Transverse colon (tissue), 4 donors: ENCODE results near the gene FEM1A. TPM values are rescaled to one million over a fixed set of nuclear protein-coding genes. Genes with fewer than 3 reads are reported as not detected.

Experiments
- DNase-seq: peaks from one replicate; pipeline ENCODE4 v3.0.0-alpha.2; 2019
- H3K27ac ChIP-seq, 4 donors: fragments of 200-600 bp; sonication (generic); 2 replicates each; pipeline ENCODE4 v1.5.1; 2016 to 2018; ENCODE audit warnings: inconsistent platforms in 4 of 4
- H3K27me3 ChIP-seq: fragments of 200-600 bp; sonication (generic); 2 replicates; pipeline ENCODE4 v1.5.1; 2017; ENCODE audit warnings: inconsistent platforms
- H3K36me3 ChIP-seq, 4 donors: fragments of 200-600 bp; sonication (generic); 2 replicates each; pipeline ENCODE4 v1.5.1; 2017 to 2019; ENCODE audit warnings: inconsistent platforms in 4 of 4
- H3K4me1 ChIP-seq, 4 donors: fragments of 200-600 bp; sonication (generic); 2 replicates each; pipeline ENCODE4 v1.5.1; 2017 to 2020; ENCODE audit warnings: inconsistent platforms in 4 of 4
- H3K4me3 ChIP-seq, 4 donors: fragments of 200-600 bp; sonication (generic); 1 replicate in 1 of 4; 2 replicates in 3 of 4; pipeline versions ENCODE4 v1.5.1 to v1.6.1; 2017 to 2019; ENCODE audit warnings: inconsistent platforms in 4 of 4
- H3K9me3 ChIP-seq, 2 donors: fragments of 200-600 bp; sonication (generic); 2 replicates each; pipeline ENCODE4 v1.5.1; 2017 to 2019; ENCODE audit warnings: inconsistent platforms in 2 of 2
- EP300 ChIP-seq: sonication (generic); formaldehyde crosslinking; IDR thresholded peaks from one replicate; pipeline ENCODE4 v1.6.1; 2017; ENCODE audit warnings: antibody characterized with exemption, low read depth
- POLR2A ChIP-seq: fragments of 450-650 bp; IDR thresholded peaks from one replicate; pipeline ENCODE4 v1.6.1; 2016; ENCODE audit warnings: antibody characterized with exemption, mild to moderate bottlenecking, moderate library complexity
- POLR2AphosphoS5 ChIP-seq, 3 donors: sonication (generic); formaldehyde crosslinking; IDR thresholded peaks; one replicate each; pipeline ENCODE4 v1.6.1; 2016; ENCODE audit warnings: antibody characterized with exemption in 3 of 3
- WGBS, 2 donors: methylation state at CpG; one replicate each; pipeline ENCODE4 v1.1.5; 2018; ENCODE audit warnings: low coverage in 1 of 2; 5-methylcytosine and 5-hydroxymethylcytosine counted together
- in situ Hi-C, 4 donors: fragments of 200-750 bp; cut with MboI; loops; one replicate each; pipeline versions ENCODE4 v1.15.0 to v1.15.1; 2017; ENCODE audit warnings: low sequenced_read_pairs in 3 of 4, low pct_ligation_motif_present in 1 of 4, low pct_unique_long_range_greater_than_20kb in 1 of 4
- intact Hi-C: fragments of 100-400 bp; cut with DNase I; formaldehyde crosslinking; loops from one replicate; pipeline ENCODE4 v1.15.1; 2023; ENCODE audit warnings: low total_unique reads
- total RNA-seq, 4 donors: library from RNA; depleted of rRNA; stranded (reverse); fragments of >200 nt; gene quantifications; one replicate each; pipeline ENCODE4 v1.1.0, GENCODE V29; 2016
- TF ChIP-seq, protein P1 (sequence below), 5 experiments: fragments of 200-600 bp in 3 of 5; fragments of 450-650 bp in 2 of 5; sonication (generic) in 3 of 5; IDR thresholded peaks; 1 replicate in 2 of 5; 2 replicates in 3 of 5; pipeline ENCODE4 v1.5.1; 2016 to 2017; ENCODE audit warnings: antibody characterized with exemption in 5 of 5, inconsistent platforms in 3 of 5, mild to moderate bottlenecking in 2 of 5, moderate library complexity in 1 of 5

Gene FEM1A
- total RNA-seq, 4 donors from 2014 or later = 13.3 to 63.5 (median 15.5) TPM

DNA sequence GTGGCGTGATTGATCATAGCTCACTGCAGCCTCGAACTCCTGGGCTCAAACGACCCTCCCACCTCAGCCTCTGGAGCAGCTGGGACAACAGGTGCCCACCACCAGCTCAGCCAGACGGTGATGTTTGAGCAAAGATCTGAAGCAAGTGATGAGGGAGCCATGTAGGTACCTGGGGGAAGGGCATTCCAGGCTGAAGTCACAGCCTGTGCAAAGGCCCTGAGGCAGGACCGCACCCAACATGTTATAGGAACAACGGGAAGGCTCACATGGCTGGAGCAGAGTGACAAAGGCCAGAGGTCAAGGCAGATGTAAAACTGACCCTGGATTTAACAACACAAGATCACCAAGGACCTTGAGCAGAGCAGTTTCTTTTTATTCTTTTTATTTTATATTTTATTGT, 14.8 kb downstream of the FEM1A start:
- 85% methylated on average over 5 of the region's 6 CpGs; no CpG with 5 or more reads in 1 of the 2 donors for WGBS, 2 donors
- Histone ChIP-seq H3K4me3 (no peak overlapping the region), H3K9me3 (no peaks in the 10 kb centered on the region), H3K36me3 (no peaks in the 10 kb centered on the region), H3K27me3 (no peaks in the 10 kb centered on the region), H3K4me1 (peaks cover 0 to 5% (median 2%) of the 10 kb centered on the region in 4 donors), H3K27ac (peak overlapping the region in 1 of 4 donors; percentile 39)
- TF ChIP-seq, protein P1, sequence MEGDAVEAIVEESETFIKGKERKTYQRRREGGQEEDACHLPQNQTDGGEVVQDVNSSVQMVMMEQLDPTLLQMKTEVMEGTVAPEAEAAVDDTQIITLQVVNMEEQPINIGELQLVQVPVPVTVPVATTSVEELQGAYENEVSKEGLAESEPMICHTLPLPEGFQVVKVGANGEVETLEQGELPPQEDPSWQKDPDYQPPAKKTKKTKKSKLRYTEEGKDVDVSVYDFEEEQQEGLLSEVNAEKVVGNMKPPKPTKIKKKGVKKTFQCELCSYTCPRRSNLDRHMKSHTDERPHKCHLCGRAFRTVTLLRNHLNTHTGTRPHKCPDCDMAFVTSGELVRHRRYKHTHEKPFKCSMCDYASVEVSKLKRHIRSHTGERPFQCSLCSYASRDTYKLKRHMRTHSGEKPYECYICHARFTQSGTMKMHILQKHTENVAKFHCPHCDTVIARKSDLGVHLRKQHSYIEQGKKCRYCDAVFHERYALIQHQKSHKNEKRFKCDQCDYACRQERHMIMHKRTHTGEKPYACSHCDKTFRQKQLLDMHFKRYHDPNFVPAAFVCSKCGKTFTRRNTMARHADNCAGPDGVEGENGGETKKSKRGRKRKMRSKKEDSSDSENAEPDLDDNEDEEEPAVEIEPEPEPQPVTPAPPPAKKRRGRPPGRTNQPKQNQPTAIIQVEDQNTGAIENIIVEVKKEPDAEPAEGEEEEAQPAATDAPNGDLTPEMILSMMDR (IDR thresholded peaks at IDR 0.05) = no peak
- TF ChIP-seq POLR2A = no peak
- no peak for TF ChIP-seq POLR2AphosphoS5 (IDR thresholded peaks at IDR 0.05)
- TF ChIP-seq EP300 = no peak
- in situ Hi-C loops = loop anchor here in 2 of 4 donors (5.0 to 25.0 kb wide), 2 partner anchors 41 to 106 kb away; partner anchors contain the start of genes ARRDC5 (in 1 of the 2) and UHRF1 (in 1 of the 2)
- no peak for DNase-seq
- intact Hi-C loops = no loop called here

DNA sequence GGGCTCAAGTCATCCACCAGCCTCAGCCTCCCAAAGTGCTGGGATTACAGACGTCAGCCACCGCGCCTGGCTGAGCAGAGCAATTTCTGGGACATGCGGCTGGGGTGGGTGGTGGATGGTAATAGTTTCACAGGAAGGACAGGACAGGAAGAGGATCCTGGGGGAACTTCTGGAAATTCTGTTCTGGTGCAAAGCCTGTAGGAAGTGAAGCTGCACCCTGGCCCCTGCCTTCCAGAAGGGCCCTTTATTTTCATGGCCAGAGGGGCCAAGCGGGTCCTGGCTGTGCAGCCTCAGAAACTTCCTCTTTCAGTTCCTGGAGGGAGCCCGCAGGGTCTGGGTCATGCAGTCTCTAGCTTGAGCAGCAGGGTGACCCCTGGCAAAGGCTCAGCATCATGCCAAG, 15.7 kb downstream of the FEM1A start:
- Histone ChIP-seq H3K27me3 (no peaks in the 10 kb centered on the region), H3K9me3 (no peaks in the 10 kb centered on the region), H3K36me3 (no peaks in the 10 kb centered on the region), H3K4me1 (peaks cover 0 to 5% (median 2%) of the 10 kb centered on the region in 4 donors), H3K27ac (peak overlapping the region in 2 of 4 donors; percentile 21 to 39), H3K4me3 (no peak overlapping the region)
- peak; percentile 34 for DNase-seq
- intact Hi-C loops = no loop called here
- TF ChIP-seq POLR2A (no peak), POLR2AphosphoS5 (IDR thresholded peaks at IDR 0.05) (no peak), EP300 (no peak)
- TF ChIP-seq, protein P1 (IDR thresholded peaks at IDR 0.05) = no peak
- 73% methylated on average over 5 of the region's 6 CpGs; no CpG with 5 or more reads in 1 of the 2 donors for WGBS, 2 donors
- in situ Hi-C loops = loop anchor here in 2 of 4 donors (5.0 to 25.0 kb wide), 2 partner anchors 40 to 105 kb away; partner anchors contain the start of genes ARRDC5 (in 1 of the 2) and UHRF1 (in 1 of the 2)

DNA sequence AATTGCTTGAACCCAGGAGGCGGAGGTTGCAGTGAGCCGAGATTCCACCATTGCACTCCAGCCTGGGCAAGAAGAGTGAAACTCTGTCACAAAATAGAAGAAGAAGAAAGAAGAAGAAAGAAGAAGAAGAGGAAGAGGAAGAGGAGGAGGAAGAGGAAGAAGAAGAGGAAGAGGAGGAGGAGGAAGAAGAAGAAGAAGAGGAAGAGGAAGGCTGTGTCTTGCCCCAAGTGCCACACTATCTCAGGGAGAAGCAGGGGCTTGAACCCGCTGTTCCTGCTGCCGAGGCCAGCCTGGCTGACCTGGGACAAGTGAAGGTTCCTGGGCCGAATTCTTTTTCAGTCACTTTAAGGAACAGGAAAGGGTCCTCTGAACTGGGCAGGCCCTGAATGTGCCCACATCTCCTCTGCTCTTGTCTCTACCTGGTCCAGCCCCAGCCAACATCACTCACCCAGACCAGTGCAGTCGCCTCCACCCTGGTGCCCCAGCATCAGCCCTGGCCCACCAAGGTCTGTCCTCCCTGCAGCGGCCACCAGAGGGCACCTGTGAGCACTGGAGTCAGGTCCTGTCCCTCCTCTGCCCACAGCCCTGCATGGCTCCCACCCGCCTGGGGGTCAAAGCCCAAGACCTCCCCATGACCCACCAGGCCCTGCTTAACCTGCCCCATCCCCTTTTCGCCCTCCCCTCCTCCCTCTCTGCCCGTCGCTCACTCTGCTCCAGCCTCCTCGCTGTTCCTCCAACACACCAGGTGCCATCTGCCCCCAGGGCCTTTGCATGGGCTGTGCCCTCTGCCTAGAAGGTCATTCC, 20.0 kb downstream of the FEM1A start:
- DNase-seq = peak; percentile 90
- Histone ChIP-seq H3K9me3 (no peaks in the 10 kb centered on the region), H3K4me3 (no peak overlapping the region), H3K36me3 (no peaks in the 10 kb centered on the region), H3K27me3 (no peaks in the 10 kb centered on the region), H3K4me1 (peaks cover 0 to 22% (median 10%) of the 10 kb centered on the region in 4 donors), H3K27ac (peak overlapping the region in 3 of 4 donors; percentile 79 to 83 (median 82))
- intact Hi-C loops (loop anchor here (5.0 kb wide), 1 partner anchor 221 kb away; no protein-coding TSS in a partner anchor), in situ Hi-C loops (loop anchor here in 1 of 4 donors (25.0 kb wide), 1 partner anchor 101 kb away; the partner anchor contains the start of genes ARRDC5 and UHRF1)
- TF ChIP-seq POLR2A (no peak), EP300 (no peak), POLR2AphosphoS5 (IDR thresholded peaks at IDR 0.05) (no peak)
- TF ChIP-seq, protein P1 (IDR thresholded peaks at IDR 0.05) = peak; percentile 88 to 93 (median 90)
- 51 to 66% methylated on average over 6 to 12 of the region's 12 CpGs for WGBS, 2 donors

DNA sequence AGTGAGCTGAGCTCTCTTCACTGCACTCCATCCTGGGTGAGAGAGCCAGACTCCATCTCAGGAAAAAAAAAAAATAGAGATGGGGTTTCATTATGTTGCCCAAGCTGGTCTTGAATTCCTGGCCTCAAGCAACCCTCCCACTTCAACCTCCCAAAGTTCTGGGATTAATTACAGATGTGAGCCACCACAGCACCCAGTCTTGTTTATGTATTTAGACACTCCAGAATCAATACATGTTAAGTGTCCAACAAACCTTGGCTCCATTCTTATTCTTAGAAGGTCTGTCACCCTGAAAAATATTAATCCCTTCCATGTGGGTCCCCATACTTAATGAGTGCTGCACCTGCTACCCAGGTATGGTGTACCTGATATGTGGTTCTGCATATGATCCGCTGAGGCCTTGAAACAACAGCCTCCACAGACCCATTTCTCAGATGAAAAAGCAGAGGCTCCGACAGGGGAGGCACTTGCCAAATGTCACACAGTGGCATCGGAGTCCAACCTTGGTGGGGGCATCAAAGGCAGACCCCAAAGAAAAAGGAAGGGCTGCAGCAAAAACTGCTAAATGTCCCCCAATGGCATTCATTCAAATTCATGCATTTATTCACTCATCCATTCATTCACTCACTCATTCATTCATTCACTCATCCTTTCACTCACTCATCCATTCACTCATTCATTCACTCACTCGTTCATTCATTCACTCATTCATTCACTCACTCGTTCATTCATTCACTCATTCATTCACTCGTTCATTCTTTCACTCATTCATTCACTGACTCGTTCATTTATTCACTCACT, 23.3 kb downstream of the FEM1A start:
- no peaks in the 10 kb centered on the region for H3K36me3 ChIP-seq
- H3K4me1 ChIP-seq = peaks cover 0 to 22% (median 10%) of the 10 kb centered on the region in 4 donors
- in situ Hi-C loops (loop anchor here in 1 of 4 donors (25.0 kb wide), 1 partner anchor 97 kb away; the partner anchor contains the start of genes ARRDC5 and UHRF1), intact Hi-C loops (loop anchor here (1.0 to 5.0 kb wide), 2 partner anchors 96 to 217 kb away; no protein-coding TSS in a partner anchor)
- H3K27me3 ChIP-seq = no peaks in the 10 kb centered on the region
- DNase-seq = no peak
- no peak overlapping the region for H3K27ac ChIP-seq
- TF ChIP-seq, protein P1 (IDR thresholded peaks at IDR 0.05) = no peak
- TF ChIP-seq EP300 = no peak
- TF ChIP-seq POLR2AphosphoS5 (IDR thresholded peaks at IDR 0.05) = no peak
- no peak for TF ChIP-seq POLR2A
- no peak overlapping the region for H3K4me3 ChIP-seq
- H3K9me3 ChIP-seq = no peaks in the 10 kb centered on the region
- WGBS, 2 donors = 66 to 70% methylated on average over 7 of the region's 7 CpGs
